ENCODE data around the gene CYP2E1. TPM values are rescaled to one million over a fixed set of nuclear protein-coding genes. Genes with fewer than 3 reads are reported as not detected.
A peak's percentile ranks its signal among the peaks of the same experiment; 100 is the strongest.

CYP2E1 gene
- total and polyA plus RNA-seq, 7 donors, result 0.25 to 3.0 (median 1.3) TPM

- Histone ChIP-seq H3K9me3 (peaks cover 9% of the 10 kb centered on the region), H3K36me3 (ENCODE audit: insufficient read depth in 1 of 2, low read depth in 1 of 2) (no peaks in the 10 kb centered on the region), H3K27ac (no peak overlapping the region), H3K27me3 (ENCODE audit: insufficient read depth in 3 of 3, low read length in 2 of 3) (peaks cover 4 to 36% (median 5%) of the 10 kb centered on the region in 3 donors), H3K4me1 (no peaks in the 10 kb centered on the region), H3K4me3 (no peak overlapping the region)
- intact Hi-C loops (cut with DNase I), result loop anchor here in 1 of 2 donors (5.0 kb wide), 1 partner anchor 138 kb away; no protein-coding TSS in a partner anchor
- TF ChIP-seq CTCF (IDR thresholded peaks at IDR 0.05), result no peak
- DNase-seq, result no peak
- whole genome bisulfite sequencing, 3 donors, result 87 to 89% (median 88%) methylated on average over 12 of the region's 12 CpGs
- ATAC-seq, result no peak
These were observed 37.7 kb downstream of the CYP2E1 start for GRCh38 chr10:133564816-133565215.

DNA sequence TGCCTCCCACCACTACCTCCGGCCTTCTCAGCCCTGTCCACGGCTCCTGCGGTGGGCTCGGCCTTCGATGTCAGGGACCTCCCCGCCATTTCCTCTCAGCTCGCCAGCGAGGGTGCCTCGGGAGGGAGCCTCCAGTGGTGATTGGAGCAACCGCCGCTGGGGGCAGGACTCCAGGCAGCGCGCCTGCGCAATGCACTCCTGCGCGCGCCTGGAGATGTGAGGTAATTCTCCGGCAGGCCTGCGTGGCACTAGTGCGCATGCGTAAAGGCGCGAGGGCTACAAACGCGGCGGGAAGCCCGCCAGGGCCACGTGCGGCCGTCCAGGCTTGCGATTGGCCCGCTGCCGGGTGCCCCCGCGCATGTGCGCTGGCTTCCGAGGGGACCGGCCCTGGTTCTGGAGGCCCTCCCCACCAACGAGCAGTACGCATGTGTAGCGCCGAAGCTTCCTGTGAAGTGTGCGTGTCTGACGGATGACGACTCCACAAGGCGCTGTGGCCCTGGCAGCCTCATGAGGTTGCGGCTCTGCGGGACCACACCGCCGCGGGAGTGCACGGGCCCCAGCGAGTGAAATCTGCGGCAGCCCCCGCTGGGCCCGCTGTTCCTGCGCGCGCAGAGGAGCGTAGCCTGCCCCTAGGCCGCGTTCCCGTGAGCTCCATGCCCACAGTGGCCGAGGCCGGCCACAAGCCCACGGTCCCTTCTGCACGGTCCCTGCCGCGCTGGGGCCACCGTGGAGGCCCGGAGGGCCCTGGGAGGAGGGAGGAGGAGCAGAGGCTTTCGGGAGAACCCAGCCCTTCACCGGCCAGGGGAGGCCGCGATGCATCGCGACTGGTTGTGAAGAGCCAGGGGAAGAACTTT lies 38.5 kb downstream of the CYP2E1 start, which contains the start of gene SYCE1:
TSS of gene SYCE1 (minus strand) at position 143 of the 854 bp plus-strand sequence. CDS start at position 89, 54 bp downstream.
- 59 to 60% (median 60%) methylated on average over 71 to 77 of the region's 77 CpGs for WGBS, 3 donors
- DNase-seq (peak in 1 of 2 donors; percentile 30), ATAC-seq (peak in 2 of 4 donors; percentile 23 to 41)
- Histone ChIP-seq H3K4me3 (no peak within 1 kb of the TSS), H3K4me1 (no peaks in the 10 kb centered on the region), H3K9me3 (peaks cover 9% of the 10 kb centered on the region), H3K36me3 (ENCODE audit: insufficient read depth in 1 of 2, low read depth in 1 of 2) (no peaks in the 10 kb centered on the region), H3K27me3 (ENCODE audit: insufficient read depth in 3 of 3, low read length in 2 of 3) (peaks cover 4 to 36% (median 5%) of the 10 kb centered on the region in 3 donors), H3K27ac (no peak within 1 kb of the TSS)
- intact Hi-C loops (cut with DNase I), result loop anchor here in 1 of 2 donors (5.0 kb wide), 1 partner anchor 138 kb away; no protein-coding TSS in a partner anchor
- no peak for TF ChIP-seq CTCF (IDR thresholded peaks at IDR 0.05)

DNA sequence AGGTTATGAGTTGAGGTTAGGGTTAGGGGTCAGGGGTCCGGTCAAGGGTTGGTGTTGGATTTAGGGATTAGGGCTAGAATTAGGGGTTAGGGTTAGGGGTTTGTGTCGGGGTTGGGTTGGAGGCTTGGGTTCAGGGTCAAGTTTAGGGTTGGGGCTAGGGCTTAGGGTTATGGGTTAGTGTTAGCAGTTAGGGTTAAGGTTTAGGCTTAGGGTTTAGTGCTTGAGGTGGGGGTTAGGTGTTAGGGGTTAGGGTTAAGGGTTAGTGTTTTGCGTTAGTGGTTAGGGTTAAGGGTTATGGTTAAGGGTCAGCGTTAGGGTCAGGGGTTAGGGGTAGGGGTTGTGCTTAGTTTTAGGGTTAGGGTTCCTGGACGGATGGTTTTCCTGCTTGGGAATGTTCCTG lies 40.0 kb downstream of the CYP2E1 start:
- ATAC-seq (no peak), DNase-seq (no peak)
- Histone ChIP-seq H3K9me3 (peaks cover 9% of the 10 kb centered on the region), H3K27ac (no peak overlapping the region), H3K36me3 (ENCODE audit: insufficient read depth in 1 of 2, low read depth in 1 of 2) (no peaks in the 10 kb centered on the region), H3K27me3 (ENCODE audit: insufficient read depth in 3 of 3, low read length in 2 of 3) (peaks cover 4 to 36% (median 5%) of the 10 kb centered on the region in 3 donors), H3K4me3 (no peak overlapping the region), H3K4me1 (no peaks in the 10 kb centered on the region)
- intact Hi-C loops (cut with DNase I), result loop anchor here in 1 of 2 donors (5.0 kb wide), 1 partner anchor 140 kb away; no protein-coding TSS in a partner anchor
- 89 to 92% (median 89%) methylated on average over 5 of the region's 5 CpGs for WGBS, 3 donors
- TF ChIP-seq CTCF (IDR thresholded peaks at IDR 0.05), result no peak

DNA sequence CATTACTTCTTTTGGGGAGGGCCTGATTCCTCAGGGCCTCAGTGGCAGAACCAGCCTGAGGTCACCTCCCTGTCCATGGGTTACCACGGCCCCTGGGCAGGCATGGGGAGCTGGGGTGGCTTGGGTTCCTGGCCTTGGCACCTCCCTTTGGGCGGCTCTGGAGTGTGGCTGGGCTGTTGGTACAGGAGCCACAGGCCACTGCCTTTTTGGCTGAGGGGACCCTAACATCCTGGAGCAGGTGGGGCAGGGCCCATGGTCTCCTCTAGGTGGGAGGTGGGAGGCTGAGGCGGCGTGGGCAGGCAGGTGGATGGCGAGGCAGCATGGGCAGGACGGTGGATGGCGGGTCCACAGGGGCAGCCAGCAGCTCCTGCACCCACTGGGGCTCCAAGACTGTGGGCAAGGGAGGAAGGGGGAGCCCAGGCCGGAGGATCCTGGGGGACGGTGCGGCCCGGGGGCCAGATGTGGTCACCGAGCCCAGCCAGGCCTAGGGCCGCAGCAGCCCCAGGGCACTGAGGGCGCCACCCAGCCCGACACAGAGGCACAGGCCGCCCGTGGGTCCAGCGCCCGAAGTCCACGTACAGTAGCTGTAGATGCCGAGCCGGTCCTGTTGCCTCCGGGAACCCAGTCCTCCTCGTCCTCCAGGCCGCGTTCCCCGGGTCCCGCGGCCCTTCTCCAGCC lies 40.6 kb downstream of the CYP2E1 start:
- H3K27ac ChIP-seq, result no peak overlapping the region
- H3K4me1 ChIP-seq, result no peaks in the 10 kb centered on the region
- no peak overlapping the region for H3K4me3 ChIP-seq
- no peak for TF ChIP-seq CTCF (IDR thresholded peaks at IDR 0.05)
- DNase-seq (no peak), ATAC-seq (no peak)
- no peaks in the 10 kb centered on the region for H3K36me3 ChIP-seq (ENCODE audit: insufficient read depth in 1 of 2, low read depth in 1 of 2)
- peaks cover 11% of the 10 kb centered on the region for H3K9me3 ChIP-seq
- intact Hi-C loops (cut with DNase I), result loop anchor here in 1 of 2 donors (5.0 kb wide), 1 partner anchor 140 kb away; no protein-coding TSS in a partner anchor
- peaks cover 4 to 36% (median 5%) of the 10 kb centered on the region in 3 donors for H3K27me3 ChIP-seq (ENCODE audit: insufficient read depth in 3 of 3, low read length in 2 of 3)
- WGBS, 3 donors, result 89 to 93% (median 93%) methylated on average over 25 to 29 of the region's 29 CpGs

Data from psoas muscle (tissue), 8 donors.